ENCODE measurements around the gene TMEM9. TPM values are rescaled to one million over a fixed set of nuclear protein-coding genes. Genes with fewer than 3 reads are reported as not detected.

Gene TMEM9
- total and polyA plus RNA-seq, 10 of the 15 experiments (the other 5 are each of a cell fraction or from before 2014, with no cell fraction given), result 7.2 to 46.1 (median 17.3) TPM

GRCh38 chr1:201089596-201089995, 64.7 kb downstream of the TMEM9 start:
- 8% methylated on average over 5 of the region's 5 CpGs for WGBS (ENCODE audit: insufficient coverage, insufficient replicate concordance, low lambda C conversion rate, missing lambda C conversion rate)
- intact Hi-C loops (cut with micrococcal nuclease; ENCODE audit: unreplicated experiment), result loop anchor here (10.0 kb wide), 2 partner anchors 135 to 275 kb away; no protein-coding TSS in a partner anchor
- CTCF ChIA-PET, result interaction anchor here (0.9 kb wide), 1 partner anchor 30 kb away, joined by 3 read pairs; no protein-coding TSS in a partner anchor
- Histone ChIP-seq H3K4me1 (ENCODE audit: control insufficient read depth, insufficient read depth, low read length) (no peaks in the 10 kb centered on the region), H3K4me3 (no peak overlapping the region), H3K27me3 (replicated peaks in 1 of 2; ENCODE audit: control insufficient read depth in 2 of 2, insufficient read depth in 2 of 2, low read length in 1 of 2) (peaks cover 0 to 2% of the 10 kb centered on the region in 2 experiments; a peak in 3 of 4 replicates), H3K9me3 (replicated peaks; ENCODE audit: control insufficient read depth, insufficient read depth, low read length) (no peaks in the 10 kb centered on the region), H3K9ac (ENCODE audit: control insufficient read depth, insufficient read depth, low read length) (no peak overlapping the region), H3K4me2 (ENCODE audit: control insufficient read depth, insufficient read depth) (no peak overlapping the region), H4K20me1 (ENCODE audit: control insufficient read depth, insufficient read depth) (no peaks in the 10 kb centered on the region), H3K27ac (ENCODE audit: control insufficient read depth, insufficient read depth) (no peak overlapping the region), H2AFZ (ENCODE audit: control insufficient read depth, low read depth, low read length) (no peak overlapping the region), H3K79me2 (ENCODE audit: control insufficient read depth, insufficient read depth, low read length) (no peaks in the 10 kb centered on the region), H3K36me3 (ENCODE audit: control insufficient read depth in 2 of 2, insufficient read depth in 2 of 2, low read length in 1 of 2) (no peaks in the 10 kb centered on the region)
- ATAC-seq (no peak), DNase-seq (ENCODE audit: low read depth, low spot score) (no peak), FAIRE-seq (no peak)
- in situ Hi-C loops (cut with MboI), result no loop called here
- TF ChIP-seq ZNF274 (IDR thresholded peaks at IDR 0.05; ENCODE audit: insufficient read depth, insufficient read length), result no peak
- no peak for TF ChIP-seq HDGF (IDR thresholded peaks at IDR 0.05)
- no peak for TF ChIP-seq TBL1XR1 (IDR thresholded peaks at IDR 0.05; ENCODE audit: low read depth, low read length)
- no peak for TF ChIP-seq PAX5 (IDR thresholded peaks at IDR 0.05; ENCODE audit: borderline replicate concordance, low read depth, low read length)
- TF ChIP-seq FOXM1 (IDR thresholded peaks at IDR 0.05; ENCODE audit: low read depth, low read length), result no peak
- no peak for TF ChIP-seq E2F8 (IDR thresholded peaks at IDR 0.05; ENCODE audit: low read depth, partially characterized antibody)
- no peak for TF ChIP-seq SUPT20H (IDR thresholded peaks at IDR 0.05; ENCODE audit: borderline replicate concordance, control insufficient read depth, low read depth, low read length)
- no peak for TF ChIP-seq EED (IDR thresholded peaks at IDR 0.05; ENCODE audit: low read depth)
- no peak for TF ChIP-seq GABPA (IDR thresholded peaks at IDR 0.05; ENCODE audit: low read depth)
- SMC1A ChIA-PET (ENCODE audit: uncharacterized antibody, unreplicated experiment), result no interaction called here
- RAD21 ChIA-PET (ENCODE audit: unreplicated experiment), result no interaction called here
- no TSS peak for BruUV-seq (replicated peaks)
- POLR2A ChIA-PET, result no interaction called here

Data from GM12878 (cell line).